GM19193 (cell line): Measurements from ENCODE around the gene STK32A.

ENCODE experiments used
- POLR2A ChIP-seq: IDR thresholded peaks from 4 replicates; pipeline ENCODE4 v1.6.1; 2011; ENCODE audit not compliant: insufficient read depth, insufficient read length; ENCODE audit errors: extremely low read depth

The STK32A gene

GRCh38 chr5:147434049-147434448, 199.2 kb downstream of the STK32A start:
- TF ChIP-seq POLR2A = no peak

DNA sequence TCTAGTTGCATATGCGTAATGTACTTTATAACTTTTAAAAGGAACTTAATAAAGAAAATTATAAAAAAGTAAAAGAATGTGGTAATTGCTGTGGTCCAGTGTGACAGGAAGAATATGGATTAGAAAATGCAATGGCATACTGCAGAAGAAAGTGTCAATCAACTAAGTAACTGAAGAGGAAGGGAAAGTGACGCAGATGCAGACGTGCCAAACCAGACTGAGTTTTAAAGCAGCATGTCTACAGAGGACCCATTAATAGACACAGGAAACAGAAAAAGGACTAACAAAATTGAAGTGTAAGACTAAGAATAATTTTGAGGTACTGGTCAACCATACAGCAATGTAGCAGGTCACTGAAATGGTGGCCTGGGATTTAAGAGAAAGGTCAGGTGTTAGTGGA, 201.8 kb downstream of the STK32A start:
- TF ChIP-seq POLR2A = no peak

DNA sequence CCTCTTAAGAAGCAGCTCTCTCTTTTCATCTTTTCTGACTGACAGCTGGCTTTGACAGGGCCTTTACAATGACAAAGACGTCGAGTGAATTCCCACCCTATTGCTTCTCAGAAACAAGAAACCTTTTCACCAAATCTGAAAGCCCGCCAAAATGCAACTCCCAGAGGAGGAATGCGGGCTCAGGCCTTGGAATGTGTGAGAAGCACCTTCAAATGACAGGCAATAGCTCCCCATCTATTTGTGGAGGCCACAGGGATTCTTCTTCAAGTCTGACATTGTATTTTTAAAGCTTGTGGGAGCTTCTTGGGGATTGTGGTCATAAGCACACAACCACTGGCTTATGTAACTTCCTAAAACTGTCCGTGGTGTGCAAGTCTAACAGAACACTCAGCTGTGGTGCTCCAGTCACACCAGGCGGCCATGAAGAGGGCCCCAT, 202.4 kb downstream of the STK32A start:
- no peak for TF ChIP-seq POLR2A
